ENCODE measurements around the gene HCN1.

HCN1 gene

DNA sequence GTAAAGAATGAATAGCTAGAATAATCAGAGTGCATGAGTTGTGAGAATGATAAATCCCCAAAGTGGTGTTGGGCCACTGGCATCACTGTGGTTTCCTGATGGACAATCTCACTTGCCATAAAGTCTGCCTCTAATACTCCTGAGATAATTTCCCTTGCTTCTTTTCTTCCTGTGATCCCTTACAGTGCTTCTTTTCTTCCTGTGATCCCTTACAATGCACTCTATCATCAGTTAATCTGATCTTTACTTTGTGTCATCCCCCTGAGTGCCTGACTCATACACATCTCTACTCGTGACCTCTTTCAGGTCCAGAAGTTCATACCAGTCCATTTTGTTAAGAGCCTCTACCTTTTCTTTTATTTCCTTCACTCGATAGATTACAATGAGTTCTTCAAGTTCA, 418.3 kb downstream of the HCN1 start:
- no peaks in the 10 kb centered on the region for H3K36me3 ChIP-seq (ENCODE audit: low read depth)
- DNase-seq (ENCODE audit: low spot score) (no peak), ATAC-seq (ENCODE audit: low read depth) (0 out of 3 replicates have a peak, but pooled peaks have one; percentile 38)
- no peak overlapping the region for H3K4me3 ChIP-seq (ENCODE audit: severe bottlenecking)
- H3K9me3 ChIP-seq (ENCODE audit: severe bottlenecking): no peaks in the 10 kb centered on the region
- no peak overlapping the region for H3K27ac ChIP-seq (ENCODE audit: poor library complexity, severe bottlenecking)
- TF ChIP-seq CTCF (IDR thresholded peaks at IDR 0.05; ENCODE audit: poor library complexity, severe bottlenecking): no peak
- no peaks in the 10 kb centered on the region for H3K4me1 ChIP-seq (ENCODE audit: insufficient read depth, poor library complexity, severe bottlenecking)
- H3K27me3 ChIP-seq (ENCODE audit: insufficient read depth, poor library complexity, severe bottlenecking): peaks cover 5% of the 10 kb centered on the region

GRCh38 chr5:45274241-45274640, 421.9 kb downstream of the HCN1 start:
- Histone ChIP-seq H3K9me3 (ENCODE audit: severe bottlenecking) (no peaks in the 10 kb centered on the region), H3K27ac (ENCODE audit: poor library complexity, severe bottlenecking) (no peak overlapping the region), H3K27me3 (ENCODE audit: insufficient read depth, poor library complexity, severe bottlenecking) (peaks cover 4% of the 10 kb centered on the region), H3K36me3 (ENCODE audit: low read depth) (no peaks in the 10 kb centered on the region), H3K4me1 (ENCODE audit: insufficient read depth, poor library complexity, severe bottlenecking) (no peaks in the 10 kb centered on the region), H3K4me3 (ENCODE audit: severe bottlenecking) (no peak overlapping the region)
- TF ChIP-seq CTCF (IDR thresholded peaks at IDR 0.05; ENCODE audit: poor library complexity, severe bottlenecking): no peak
- no peak for DNase-seq (ENCODE audit: low spot score)
- no peak for ATAC-seq (ENCODE audit: low read depth)

- Histone ChIP-seq H3K9me3 (ENCODE audit: severe bottlenecking) (no peaks in the 10 kb centered on the region), H3K4me1 (ENCODE audit: insufficient read depth, poor library complexity, severe bottlenecking) (no peaks in the 10 kb centered on the region), H3K36me3 (ENCODE audit: low read depth) (no peaks in the 10 kb centered on the region), H3K27me3 (ENCODE audit: insufficient read depth, poor library complexity, severe bottlenecking) (no peaks in the 10 kb centered on the region), H3K27ac (ENCODE audit: poor library complexity, severe bottlenecking) (no peak overlapping the region), H3K4me3 (ENCODE audit: severe bottlenecking) (no peak overlapping the region)
- no peak for DNase-seq (ENCODE audit: low spot score)
- TF ChIP-seq CTCF (IDR thresholded peaks at IDR 0.05; ENCODE audit: poor library complexity, severe bottlenecking): no peak
- no peak for ATAC-seq (ENCODE audit: low read depth)
Observed at GRCh38 chr5:45271626-45272025, 424.6 kb downstream of the HCN1 start.

DNA sequence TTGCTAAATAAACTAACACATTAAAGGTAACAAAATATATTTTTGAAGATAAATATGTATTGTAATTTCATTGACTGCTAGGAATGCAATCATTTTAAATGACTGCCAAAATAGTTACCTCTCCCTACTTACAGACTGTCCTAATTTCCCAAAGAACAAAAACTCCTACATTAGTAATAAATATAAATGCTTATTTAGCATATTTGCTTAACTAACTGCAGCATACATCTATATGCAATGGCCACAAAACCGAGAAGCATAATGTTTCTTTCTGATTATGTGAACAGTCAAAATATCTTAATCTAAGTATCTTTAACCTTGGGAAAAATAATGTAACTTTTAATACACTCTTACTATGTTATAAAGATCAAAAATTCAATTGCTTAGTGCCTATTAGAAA, 431.7 kb downstream of the HCN1 start:
- ATAC-seq (ENCODE audit: low read depth): no peak
- Histone ChIP-seq H3K9me3 (ENCODE audit: severe bottlenecking) (no peaks in the 10 kb centered on the region), H3K4me1 (ENCODE audit: insufficient read depth, poor library complexity, severe bottlenecking) (no peaks in the 10 kb centered on the region), H3K27ac (ENCODE audit: poor library complexity, severe bottlenecking) (no peak overlapping the region), H3K36me3 (ENCODE audit: low read depth) (no peaks in the 10 kb centered on the region), H3K27me3 (ENCODE audit: insufficient read depth, poor library complexity, severe bottlenecking) (no peaks in the 10 kb centered on the region), H3K4me3 (ENCODE audit: severe bottlenecking) (no peak overlapping the region)
- DNase-seq (ENCODE audit: low spot score): no peak
- TF ChIP-seq CTCF (IDR thresholded peaks at IDR 0.05; ENCODE audit: poor library complexity, severe bottlenecking): no peak

DNA sequence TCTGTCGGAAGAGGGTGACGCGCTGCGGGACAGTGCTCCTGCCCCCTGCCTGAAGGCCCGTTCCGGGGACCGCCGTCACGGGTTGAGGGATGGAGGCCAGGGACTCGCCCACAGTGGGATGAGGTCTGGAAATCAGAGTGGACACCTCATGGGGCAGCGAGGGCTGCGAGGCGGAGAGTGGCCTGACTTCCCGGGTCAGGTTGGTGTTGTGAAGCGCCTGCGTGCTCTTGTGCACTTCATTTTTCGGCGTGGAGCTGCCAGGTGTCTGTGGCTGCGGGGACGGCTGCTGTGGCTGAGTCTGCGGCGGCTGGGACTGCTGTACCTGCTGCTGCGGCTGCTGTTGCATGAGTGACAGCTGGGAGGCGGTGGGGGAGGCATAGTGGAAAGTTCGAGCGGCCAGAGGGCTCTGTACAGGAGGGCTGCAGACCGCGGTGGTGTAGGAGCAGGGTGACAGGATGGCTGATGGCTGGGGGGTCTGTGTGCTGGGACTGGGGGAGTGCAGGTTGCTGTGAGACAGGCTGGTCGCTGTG, 434.1 kb downstream of the HCN1 start:
- ATAC-seq (ENCODE audit: low read depth) (no peak; the same call in 2 of the 3 replicates), DNase-seq (ENCODE audit: low spot score) (peak; percentile 55)
- no peak for TF ChIP-seq CTCF (IDR thresholded peaks at IDR 0.05; ENCODE audit: poor library complexity, severe bottlenecking)
- Histone ChIP-seq H3K4me3 (ENCODE audit: severe bottlenecking) (no peak overlapping the region), H3K4me1 (ENCODE audit: insufficient read depth, poor library complexity, severe bottlenecking) (no peaks in the 10 kb centered on the region), H3K27me3 (ENCODE audit: insufficient read depth, poor library complexity, severe bottlenecking) (no peaks in the 10 kb centered on the region), H3K36me3 (ENCODE audit: low read depth) (no peaks in the 10 kb centered on the region), H3K27ac (ENCODE audit: poor library complexity, severe bottlenecking) (no peak overlapping the region), H3K9me3 (ENCODE audit: severe bottlenecking) (no peaks in the 10 kb centered on the region)

All from RWPE2 (cell line).